ENCODE data around the gene CREB5. TPM values are rescaled to one million over a fixed set of nuclear protein-coding genes. Genes with fewer than 3 reads are reported as not detected.

The CREB5 gene
- total and polyA plus RNA-seq, 5 donors: 4.0 to 20.4 (median 9.9) TPM

GRCh38 chr7:28767356-28767755 is 355.0 kb downstream of the CREB5 start:
- Histone ChIP-seq H3K27me3 (ENCODE audit: control insufficient read depth, insufficient read depth) (no peaks in the 10 kb centered on the region), H3K4me1 (ENCODE audit: control insufficient read depth, insufficient read depth, low read length) (no peaks in the 10 kb centered on the region), H3K4me3 (ENCODE audit: low read length) (no peak overlapping the region), H3K9me3 (ENCODE audit: control insufficient read depth, low read length) (no peaks in the 10 kb centered on the region), H3K27ac (ENCODE audit: low read length) (no peak overlapping the region)
- WGBS: 93% methylated on average over 3 of the region's 3 CpGs
- no peak for ATAC-seq
- no peak for DNase-seq
- intact Hi-C loops (cut with DNase I): no loop called here

- Histone ChIP-seq H3K4me1 (ENCODE audit: control insufficient read depth, insufficient read depth, low read length) (no peaks in the 10 kb centered on the region), H3K9me3 (ENCODE audit: control insufficient read depth, low read length) (no peaks in the 10 kb centered on the region), H3K27me3 (ENCODE audit: control insufficient read depth, insufficient read depth) (no peaks in the 10 kb centered on the region), H3K27ac (ENCODE audit: low read length) (no peak overlapping the region), H3K4me3 (ENCODE audit: low read length) (no peak overlapping the region)
- ATAC-seq (no peak), DNase-seq (no peak)
- intact Hi-C loops (cut with DNase I): no loop called here
- 84% methylated on average over 1 of the region's 1 CpG for WGBS
Measured at GRCh38 chr7:28768577-28769147, 356.3 kb downstream of the CREB5 start.

- no peaks in the 10 kb centered on the region for H3K9me3 ChIP-seq (ENCODE audit: control insufficient read depth, low read length)
- intact Hi-C loops (cut with DNase I): no loop called here
- WGBS: 89% methylated on average over 14 of the region's 14 CpGs
- ATAC-seq: peak; percentile 33 to 35
- no peak overlapping the region for H3K27ac ChIP-seq (ENCODE audit: low read length)
- DNase-seq: no peak
- no peaks in the 10 kb centered on the region for H3K4me1 ChIP-seq (ENCODE audit: control insufficient read depth, insufficient read depth, low read length)
- no peaks in the 10 kb centered on the region for H3K27me3 ChIP-seq (ENCODE audit: control insufficient read depth, insufficient read depth)
- no peak overlapping the region for H3K4me3 ChIP-seq (ENCODE audit: low read length)
Measured at GRCh38 chr7:28771906-28772622, 359.7 kb downstream of the CREB5 start.

GRCh38 chr7:28773423-28774145 is 361.3 kb downstream of the CREB5 start:
- H3K27me3 ChIP-seq (ENCODE audit: control insufficient read depth, insufficient read depth): no peaks in the 10 kb centered on the region
- ATAC-seq: no peak
- DNase-seq: no peak
- no peak overlapping the region for H3K4me3 ChIP-seq (ENCODE audit: low read length)
- WGBS: 88% methylated on average over 6 of the region's 6 CpGs
- no peaks in the 10 kb centered on the region for H3K9me3 ChIP-seq (ENCODE audit: control insufficient read depth, low read length)
- H3K4me1 ChIP-seq (ENCODE audit: control insufficient read depth, insufficient read depth, low read length): no peaks in the 10 kb centered on the region
- intact Hi-C loops (cut with DNase I): no loop called here
- no peak overlapping the region for H3K27ac ChIP-seq (ENCODE audit: low read length)

- Histone ChIP-seq H3K4me1 (ENCODE audit: control insufficient read depth, insufficient read depth, low read length) (no peaks in the 10 kb centered on the region), H3K27ac (ENCODE audit: low read length) (no peak overlapping the region), H3K4me3 (ENCODE audit: low read length) (no peak overlapping the region), H3K9me3 (ENCODE audit: control insufficient read depth, low read length) (no peaks in the 10 kb centered on the region), H3K27me3 (ENCODE audit: control insufficient read depth, insufficient read depth) (no peaks in the 10 kb centered on the region)
- DNase-seq: no peak
- ATAC-seq: no peak
- 67% methylated on average over 4 of the region's 4 CpGs for WGBS
- intact Hi-C loops (cut with DNase I): no loop called here
Measured at GRCh38 chr7:28774261-28774988, 362.1 kb downstream of the CREB5 start.

GRCh38 chr7:28776463-28777157 is 364.3 kb downstream of the CREB5 start:
- 91% methylated on average over 4 of the region's 4 CpGs for WGBS
- intact Hi-C loops (cut with DNase I): no loop called here
- ATAC-seq: no peak

GRCh38 chr7:28778786-28779185 is 366.5 kb downstream of the CREB5 start:
- H3K27me3 ChIP-seq (ENCODE audit: control insufficient read depth, insufficient read depth): no peaks in the 10 kb centered on the region
- H3K4me3 ChIP-seq (ENCODE audit: low read length): no peak overlapping the region
- no peak overlapping the region for H3K27ac ChIP-seq (ENCODE audit: low read length)
- WGBS: 56% methylated on average over 4 of the region's 4 CpGs
- DNase-seq (no peak), ATAC-seq (peak in 1 of 2 donors; percentile 59)
- intact Hi-C loops (cut with DNase I): no loop called here
- H3K9me3 ChIP-seq (ENCODE audit: control insufficient read depth, low read length): no peaks in the 10 kb centered on the region
- no peaks in the 10 kb centered on the region for H3K4me1 ChIP-seq (ENCODE audit: control insufficient read depth, insufficient read depth, low read length)

More at GRCh38 chr7:28776463-28777157, 364.3 kb downstream of the CREB5 start:
- no peak for DNase-seq
- Histone ChIP-seq H3K4me3 (ENCODE audit: low read length) (no peak overlapping the region), H3K27me3 (ENCODE audit: control insufficient read depth, insufficient read depth) (no peaks in the 10 kb centered on the region), H3K4me1 (ENCODE audit: control insufficient read depth, insufficient read depth, low read length) (no peaks in the 10 kb centered on the region), H3K9me3 (ENCODE audit: control insufficient read depth, low read length) (no peaks in the 10 kb centered on the region), H3K27ac (ENCODE audit: low read length) (no peak overlapping the region)

GRCh38 chr7:28779954-28780353 is 367.6 kb downstream of the CREB5 start:
- DNase-seq: no peak
- WGBS: 74% methylated on average over 6 of the region's 6 CpGs
- no peaks in the 10 kb centered on the region for H3K27me3 ChIP-seq (ENCODE audit: control insufficient read depth, insufficient read depth)
- no peak overlapping the region for H3K27ac ChIP-seq (ENCODE audit: low read length)
- intact Hi-C loops (cut with DNase I): no loop called here
- no peak for ATAC-seq
- H3K4me3 ChIP-seq (ENCODE audit: low read length): no peak overlapping the region
- peaks cover 4% of the 10 kb centered on the region for H3K4me1 ChIP-seq (ENCODE audit: control insufficient read depth, insufficient read depth, low read length)
- no peaks in the 10 kb centered on the region for H3K9me3 ChIP-seq (ENCODE audit: control insufficient read depth, low read length)

- Histone ChIP-seq H3K27ac (ENCODE audit: low read length) (no peak overlapping the region), H3K9me3 (ENCODE audit: control insufficient read depth, low read length) (no peaks in the 10 kb centered on the region), H3K27me3 (ENCODE audit: control insufficient read depth, insufficient read depth) (no peaks in the 10 kb centered on the region), H3K4me3 (ENCODE audit: low read length) (no peak overlapping the region), H3K4me1 (ENCODE audit: control insufficient read depth, insufficient read depth, low read length) (peaks cover 4% of the 10 kb centered on the region)
- 90% methylated on average over 2 of the region's 2 CpGs for WGBS
- ATAC-seq: no peak
- DNase-seq: no peak
- intact Hi-C loops (cut with DNase I): no loop called here
Measured at GRCh38 chr7:28782362-28782761, 370.0 kb downstream of the CREB5 start.

GRCh38 chr7:28784171-28784902 is 372.0 kb downstream of the CREB5 start:
- no peak overlapping the region for H3K4me3 ChIP-seq (ENCODE audit: low read length)
- intact Hi-C loops (cut with DNase I): no loop called here
- peaks cover 4% of the 10 kb centered on the region for H3K4me1 ChIP-seq (ENCODE audit: control insufficient read depth, insufficient read depth, low read length)
- H3K27ac ChIP-seq (ENCODE audit: low read length): no peak overlapping the region
- ATAC-seq (no peak), DNase-seq (no peak)
- 53% methylated on average over 13 of the region's 13 CpGs for WGBS
- H3K27me3 ChIP-seq (ENCODE audit: control insufficient read depth, insufficient read depth): no peaks in the 10 kb centered on the region
- no peaks in the 10 kb centered on the region for H3K9me3 ChIP-seq (ENCODE audit: control insufficient read depth, low read length)
